HG03442 (cell line): ENCODE results near the gene CNTN4.

Source experiments
- ATAC-seq: cut with Tn5 transposase; IDR thresholded peaks from one replicate; pipeline ENCODE4 v1.9.1; 2021; ENCODE audit warnings: mild to moderate bottlenecking, moderate library complexity; ENCODE audit not compliant: unreplicated experiment

Gene CNTN4

GRCh38 chr3:2510591-2511145 is 412.0 kb downstream of the CNTN4 start:
- ATAC-seq: no peak

GRCh38 chr3:2511356-2511755 is 412.7 kb downstream of the CNTN4 start:
- ATAC-seq: no peak

- ATAC-seq: no peak
Measured at GRCh38 chr3:2512881-2513280, 414.2 kb downstream of the CNTN4 start.

GRCh38 chr3:2513986-2514385 is 415.3 kb downstream of the CNTN4 start:
- ATAC-seq: no peak

- ATAC-seq: no peak
Measured at GRCh38 chr3:2516762-2517441, 418.2 kb downstream of the CNTN4 start.

- ATAC-seq: no peak
Measured at GRCh38 chr3:2517500-2518172, 419.0 kb downstream of the CNTN4 start.

GRCh38 chr3:2523281-2523836 is 424.7 kb downstream of the CNTN4 start:
- no peak for ATAC-seq

GRCh38 chr3:2525968-2526367 is 427.3 kb downstream of the CNTN4 start:
- ATAC-seq: no peak

GRCh38 chr3:2526926-2527325 is 428.3 kb downstream of the CNTN4 start:
- no peak for ATAC-seq

GRCh38 chr3:2527328-2527727 is 428.7 kb downstream of the CNTN4 start:
- ATAC-seq: peak; percentile 57

GRCh38 chr3:2534767-2535166 is 436.1 kb downstream of the CNTN4 start:
- ATAC-seq: peak; percentile 60

GRCh38 chr3:2535206-2535605 is 436.5 kb downstream of the CNTN4 start:
- peak; percentile 52 for ATAC-seq

- ATAC-seq: no peak
Measured at GRCh38 chr3:2536575-2536974, 437.9 kb downstream of the CNTN4 start.

GRCh38 chr3:2540115-2540514 is 441.4 kb downstream of the CNTN4 start:
- no peak for ATAC-seq

GRCh38 chr3:2543247-2543646 is 444.6 kb downstream of the CNTN4 start:
- no peak for ATAC-seq

- no peak for ATAC-seq
Measured at GRCh38 chr3:2544212-2544611, 445.5 kb downstream of the CNTN4 start.

GRCh38 chr3:2544718-2545117 is 446.1 kb downstream of the CNTN4 start:
- ATAC-seq: no peak

GRCh38 chr3:2547049-2547448 is 448.4 kb downstream of the CNTN4 start:
- no peak for ATAC-seq

- ATAC-seq: no peak
Measured at GRCh38 chr3:2554656-2555055, 456.0 kb downstream of the CNTN4 start.

- no peak for ATAC-seq
Measured at GRCh38 chr3:2558796-2559195, 460.1 kb downstream of the CNTN4 start.

GRCh38 chr3:2567451-2567850 is 468.8 kb downstream of the CNTN4 start:
- ATAC-seq: no peak

GRCh38 chr3:2568156-2568555 is 469.5 kb downstream of the CNTN4 start:
- no peak for ATAC-seq
